Activated CD4-positive, alpha-beta T cell treated with anti-CD3 and anti-CD28 coated beads, Interleukin-2, amount 50 U/mL, for 1 hour (primary cell): ENCODE results near the gene COL13A1.

Source experiments
- DNase-seq: peaks from one replicate; pipeline ENCODE4 v3.0.0-alpha.2; 2020

The COL13A1 gene

DNA sequence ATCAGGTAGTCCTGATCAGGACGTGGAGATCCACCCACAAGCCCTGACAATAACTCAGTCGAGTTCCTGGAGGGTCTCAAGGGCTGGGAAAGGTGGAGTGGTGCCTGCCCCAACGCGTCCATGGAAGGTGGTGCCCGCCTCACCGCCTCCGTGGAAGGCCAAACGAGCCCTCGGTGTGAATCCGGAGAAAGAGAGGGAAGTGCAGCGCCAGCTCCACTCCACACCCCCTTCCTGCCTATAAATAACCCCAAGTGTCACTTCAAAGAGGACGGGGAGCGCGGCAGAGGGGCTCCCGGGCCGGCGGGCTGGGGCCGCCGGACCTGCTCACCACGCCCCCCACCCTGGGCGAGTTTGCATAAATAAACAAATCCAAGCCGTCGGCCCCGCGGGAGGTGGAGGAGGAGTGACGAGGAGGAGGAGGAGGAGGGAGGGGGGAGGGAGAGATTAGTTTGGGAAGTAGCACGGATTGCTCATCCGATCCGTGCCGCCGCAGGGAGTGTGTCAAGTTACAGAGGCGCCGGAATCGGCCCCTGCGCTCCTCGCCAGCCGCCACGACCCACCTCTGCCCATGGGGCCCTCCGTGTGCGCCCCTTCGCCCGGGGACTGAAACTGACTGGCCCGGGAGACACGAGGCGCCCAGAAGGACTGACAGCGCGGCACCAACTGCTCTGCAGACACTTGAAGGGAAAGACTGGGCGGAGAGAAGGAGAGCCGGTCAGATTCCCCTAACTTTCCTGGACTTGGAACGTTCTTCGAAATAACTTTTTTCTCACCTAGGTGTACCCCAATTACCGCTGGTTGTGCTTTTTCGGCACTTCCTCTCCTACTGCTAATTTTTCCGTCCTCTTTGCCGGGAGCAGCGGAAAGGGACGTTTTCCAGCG is at the start of gene COL13A1:
TSS of gene COL13A1 (plus strand) at position 473 of the 882 bp plus-strand sequence. CDS start 518 bp downstream, outside the sequence.
- DNase-seq = no peak

GRCh38 chr10:69752479-69752878 is 49.2 kb upstream of the COL13A1 start:
- DNase-seq = no peak

DNA sequence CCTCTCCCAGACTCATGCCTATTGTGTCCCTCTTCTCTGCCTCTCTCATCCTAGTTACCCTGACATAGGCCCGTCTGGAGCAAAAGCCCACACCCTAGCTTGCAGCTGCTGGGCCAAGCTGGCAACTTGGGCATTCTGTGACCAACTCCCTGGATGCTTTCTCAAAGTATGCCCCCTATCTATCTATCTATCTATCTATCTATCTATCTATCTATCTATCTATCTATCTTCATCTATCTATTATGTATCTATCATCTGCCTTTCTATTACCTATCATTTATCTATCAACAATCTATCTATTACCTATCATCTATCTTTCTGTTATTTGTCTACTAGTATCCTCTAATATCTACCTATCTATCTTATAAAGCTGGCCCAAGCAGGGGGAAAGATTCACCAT is 45.4 kb upstream of the COL13A1 start:
- DNase-seq = no peak

DNA sequence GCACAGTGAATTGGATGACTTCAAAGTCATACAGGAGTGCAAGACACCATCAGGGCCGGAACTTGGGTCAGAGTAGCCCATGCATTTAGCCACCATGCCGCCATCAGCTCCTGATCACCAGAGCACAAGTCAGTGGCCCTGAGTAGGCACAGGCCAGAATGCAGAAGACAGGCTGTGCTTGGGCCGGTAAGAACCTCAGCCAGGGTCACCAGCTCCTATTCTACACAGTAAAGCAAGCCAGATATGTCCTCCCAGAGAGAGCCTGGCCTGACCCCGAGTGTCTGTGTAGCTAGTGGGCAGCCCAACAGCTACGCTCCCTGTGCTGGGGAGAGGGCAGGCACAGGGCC is 44.5 kb upstream of the COL13A1 start:
- DNase-seq = no peak

- no peak for DNase-seq
Measured at GRCh38 chr10:69757553-69758309, 44.0 kb upstream of the COL13A1 start.

DNA sequence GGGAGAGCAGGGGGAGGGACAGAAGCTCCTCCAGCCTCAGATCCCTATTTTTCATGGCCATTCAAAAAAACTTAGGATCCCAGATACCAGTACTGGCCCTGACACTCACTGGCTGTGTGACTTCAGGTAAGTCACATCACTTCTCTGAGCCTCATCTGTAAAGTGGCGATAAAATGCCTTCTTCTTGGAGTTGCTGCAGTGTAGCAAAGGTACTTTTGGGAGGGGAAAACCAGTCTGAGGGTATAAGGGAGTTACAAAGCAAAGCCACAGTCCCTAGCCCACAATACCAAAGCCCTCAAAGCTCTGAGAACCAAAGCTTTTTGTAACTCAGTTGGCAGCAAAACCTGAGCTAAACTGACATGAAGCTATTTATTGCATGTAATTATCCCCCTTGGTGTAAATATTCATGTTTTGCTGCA is 43.4 kb upstream of the COL13A1 start:
- DNase-seq = no peak

- no peak for DNase-seq
Measured at GRCh38 chr10:69759641-69760040, 42.1 kb upstream of the COL13A1 start.

DNA sequence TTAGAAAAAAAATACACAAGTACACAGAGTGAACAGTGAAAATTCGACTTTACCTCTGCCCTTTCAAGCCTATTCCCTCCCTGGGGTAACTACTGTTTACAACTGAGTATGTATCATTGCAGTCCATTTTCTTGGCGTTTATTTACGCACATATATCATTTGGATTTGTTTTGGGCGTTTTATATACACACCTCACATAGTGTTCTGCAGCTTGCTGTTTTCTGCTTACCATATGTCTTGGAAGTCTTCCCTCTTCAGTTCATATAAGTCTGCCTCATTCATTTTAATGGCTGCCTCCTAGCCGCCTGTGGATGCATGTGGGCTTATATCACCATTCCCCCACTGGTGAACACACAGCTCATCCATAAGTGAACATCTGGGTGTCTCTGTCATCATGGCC is 41.6 kb upstream of the COL13A1 start:
- DNase-seq = no peak

GRCh38 chr10:69761320-69761719 is 40.4 kb upstream of the COL13A1 start:
- DNase-seq = no peak

DNA sequence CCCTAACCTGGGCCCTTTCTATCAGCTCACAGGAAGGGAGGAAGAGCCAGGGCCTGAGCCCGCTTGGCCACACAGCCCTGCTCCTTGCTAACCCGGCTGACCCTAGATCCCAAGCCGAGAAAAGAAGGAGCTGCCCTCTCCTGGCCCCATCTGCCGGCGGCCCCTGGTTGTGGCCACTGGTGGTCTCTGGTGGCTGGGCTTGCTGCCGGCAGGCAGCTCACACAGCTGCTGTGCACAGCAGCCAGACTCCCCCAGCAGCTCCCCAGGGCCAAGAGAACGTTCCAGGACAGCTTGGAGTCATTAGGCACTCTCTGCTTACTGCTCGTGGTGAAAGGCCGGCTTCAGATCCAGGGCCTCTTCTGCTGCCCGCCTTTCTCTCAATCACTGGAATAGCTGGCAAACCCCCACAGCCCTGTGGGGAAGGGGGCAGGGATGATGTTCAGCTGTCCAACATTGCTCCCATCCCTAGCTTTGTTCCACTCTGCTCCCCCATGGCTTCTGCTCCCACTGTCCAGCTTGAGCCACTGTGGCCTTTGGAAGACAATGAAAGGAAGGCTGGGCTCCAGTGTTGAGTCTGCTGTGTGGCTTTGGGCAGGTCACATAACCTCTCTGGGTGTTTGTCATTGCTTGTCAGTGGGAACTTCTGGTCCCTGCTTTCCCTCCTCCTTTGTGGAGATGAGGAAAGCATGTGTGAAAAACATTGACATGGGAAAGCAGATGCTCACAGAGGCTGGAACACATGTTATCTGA is 35.4 kb upstream of the COL13A1 start:
- DNase-seq = no peak

DNA sequence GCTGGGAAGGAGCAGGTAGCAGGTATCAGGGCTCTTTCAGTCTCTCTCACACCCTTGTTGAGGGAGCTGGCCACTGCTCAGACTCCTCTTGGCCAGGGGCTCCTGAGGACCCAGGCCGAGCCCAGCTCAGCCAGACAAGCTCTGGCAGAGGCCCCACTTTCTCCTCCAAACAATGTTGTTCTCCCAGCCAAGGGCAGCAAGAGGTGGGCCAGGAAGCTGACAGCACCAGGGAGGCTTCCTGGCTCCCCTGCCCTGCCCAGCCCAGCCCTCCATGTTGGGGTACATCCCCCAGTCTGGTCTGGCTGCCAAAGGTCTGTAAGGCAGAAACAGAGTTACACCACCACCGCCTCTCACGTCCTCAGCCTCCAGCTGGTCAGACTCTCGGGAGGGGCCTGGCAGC is 33.9 kb upstream of the COL13A1 start:
- DNase-seq = no peak

DNA sequence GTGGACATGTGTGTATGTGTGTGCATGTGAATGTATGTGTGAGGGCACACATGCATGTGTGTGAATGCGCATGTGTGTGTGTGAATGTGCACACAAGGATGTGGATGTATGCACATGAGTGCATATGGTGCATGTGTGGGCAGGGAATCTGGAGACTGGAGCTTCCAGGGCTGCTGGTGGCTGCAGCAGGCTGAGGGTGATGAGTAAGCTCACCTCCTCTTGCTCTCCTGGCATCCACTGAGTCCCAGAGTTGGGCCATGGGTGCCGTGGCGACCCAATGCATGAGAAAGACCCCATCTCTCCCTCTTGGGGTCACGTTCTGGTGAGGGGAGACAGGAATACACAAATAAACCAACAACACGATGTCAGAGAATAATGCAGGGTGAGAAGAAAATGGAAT is 33.3 kb upstream of the COL13A1 start:
- no peak for DNase-seq

DNA sequence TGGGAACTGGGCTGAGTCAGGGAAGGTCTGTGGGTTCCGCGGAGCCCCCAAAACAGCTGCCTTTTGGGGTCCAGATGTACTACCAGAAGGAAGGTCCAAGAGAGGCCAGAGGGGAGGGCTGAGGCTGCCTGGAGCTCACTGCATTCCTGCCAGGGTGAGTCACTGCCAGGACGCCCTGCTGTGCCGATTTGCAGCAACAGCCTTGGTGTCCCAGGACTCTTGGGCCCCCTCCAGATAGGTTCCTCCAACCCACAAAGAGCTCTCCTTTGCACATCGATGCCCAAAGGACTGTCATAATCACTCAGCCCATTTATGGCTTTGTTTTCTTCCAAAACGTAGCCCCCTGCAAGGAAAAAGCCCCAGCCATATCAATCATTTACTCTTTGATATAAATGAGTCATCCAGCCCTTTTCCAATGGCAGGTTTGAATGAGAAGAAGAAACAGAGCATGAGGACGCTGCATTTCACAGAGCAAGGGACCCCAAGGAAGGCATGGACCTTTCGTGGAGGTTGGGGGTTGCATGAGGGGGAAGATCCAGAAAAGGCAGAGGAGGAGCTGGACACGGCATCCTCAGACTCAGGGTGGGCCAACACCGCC is 32.2 kb upstream of the COL13A1 start:
- no peak for DNase-seq

- no peak for DNase-seq
Measured at GRCh38 chr10:69772933-69773704, 28.6 kb upstream of the COL13A1 start.

DNA sequence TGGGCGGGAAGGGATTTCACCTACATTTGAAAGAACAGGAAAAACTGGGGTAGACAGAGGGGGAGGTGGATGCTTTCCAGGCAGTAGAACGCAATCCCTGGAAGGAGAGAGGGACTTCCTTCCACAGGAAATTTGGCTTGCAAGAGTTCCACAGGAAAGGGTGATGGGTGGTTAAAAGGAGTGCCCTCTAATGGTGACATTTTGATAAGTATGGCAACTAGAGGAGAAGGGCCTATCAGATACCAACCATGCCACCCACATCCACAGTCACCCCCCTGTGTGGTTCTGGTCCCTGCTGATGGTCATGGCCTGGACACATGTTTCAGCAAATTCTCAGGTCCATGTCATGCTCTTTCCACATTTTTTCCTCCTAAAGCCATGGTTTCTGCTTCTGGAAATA is 27.1 kb upstream of the COL13A1 start:
- no peak for DNase-seq

- no peak for DNase-seq
Measured at GRCh38 chr10:69780077-69780476, 21.6 kb upstream of the COL13A1 start.

DNA sequence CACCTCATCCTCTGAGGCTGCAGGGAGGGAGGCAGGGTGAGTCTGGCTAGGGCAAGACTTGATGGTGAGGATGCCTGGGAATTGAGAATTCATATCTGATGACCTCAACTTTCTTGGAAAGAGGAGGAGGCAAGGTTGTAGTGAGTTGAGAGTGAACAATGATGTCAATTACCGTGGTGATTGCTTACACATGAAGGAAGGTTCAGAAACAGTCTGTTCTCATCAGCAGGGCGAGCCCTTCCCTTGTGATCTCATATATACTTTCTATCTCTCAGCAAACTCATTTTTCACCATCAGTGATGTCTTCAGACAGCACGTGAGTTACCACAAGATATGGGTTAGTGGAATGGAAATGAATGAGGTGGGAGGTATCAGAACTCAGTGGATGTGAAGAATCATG is 20.1 kb upstream of the COL13A1 start:
- no peak for DNase-seq

DNA sequence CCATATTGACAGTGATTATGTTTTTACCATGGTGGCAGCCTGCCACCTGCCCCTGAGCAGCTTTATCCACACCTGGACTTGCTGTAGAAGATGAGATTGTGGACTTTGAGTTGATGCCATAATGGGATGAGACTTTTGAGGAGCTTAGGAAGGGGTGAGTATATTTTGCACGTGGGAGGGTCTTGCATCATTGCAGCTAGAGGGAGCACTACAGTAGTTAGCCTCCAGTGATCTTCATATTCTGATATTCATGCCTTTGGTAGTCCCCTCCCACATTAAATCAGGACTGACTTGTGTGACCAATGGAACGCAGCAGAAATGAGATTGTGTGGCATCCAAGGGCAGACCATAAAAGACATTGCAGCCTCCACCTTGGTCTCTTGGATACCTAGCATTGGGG is 18.2 kb upstream of the COL13A1 start:
- DNase-seq = no peak

DNA sequence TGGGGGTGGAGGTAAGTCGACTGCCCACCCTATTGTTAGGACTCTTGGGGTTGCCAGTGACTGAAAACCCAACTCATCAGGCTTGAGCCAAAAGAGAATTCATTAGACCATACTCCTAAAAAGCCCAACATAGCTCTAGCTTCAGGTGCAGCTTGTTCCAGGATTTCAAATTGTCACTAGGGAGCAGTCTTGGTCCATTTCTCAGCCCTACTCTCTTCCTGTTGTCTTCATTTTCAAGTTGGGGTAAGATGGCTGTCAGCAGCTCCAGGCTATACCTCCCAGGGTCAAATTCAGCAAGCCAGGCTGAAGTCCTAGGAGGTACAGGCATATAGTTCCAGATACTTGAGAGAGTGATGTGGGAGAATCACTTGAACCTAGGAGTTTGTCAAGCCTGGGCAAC is 14.9 kb upstream of the COL13A1 start:
- DNase-seq = no peak

- DNase-seq = no peak
Measured at GRCh38 chr10:69787681-69788080, 14.0 kb upstream of the COL13A1 start.

GRCh38 chr10:69789164-69789576 is 12.5 kb upstream of the COL13A1 start:
- no peak for DNase-seq

DNA sequence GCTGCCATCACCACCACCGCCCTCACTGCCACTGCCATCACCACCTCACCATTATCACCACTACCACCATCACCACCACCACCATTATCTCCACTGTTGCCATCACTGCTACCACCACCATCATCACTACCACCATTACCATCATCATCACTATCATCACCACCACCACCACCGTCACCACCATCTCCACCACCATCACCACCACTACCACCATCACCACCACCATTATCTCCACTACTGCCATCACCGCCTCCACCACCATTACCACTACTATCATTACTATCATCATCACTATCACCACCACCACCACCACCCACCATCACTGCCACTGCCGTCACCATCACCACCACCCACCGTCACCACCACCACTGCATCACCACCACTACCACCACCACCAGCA is 9.9 kb upstream of the COL13A1 start:
- no peak for DNase-seq
